Fibroblast of pulmonary artery (primary cell): ENCODE results near the gene KLK7.

ENCODE experiments used
- DNase-seq: peaks from one replicate; pipeline ENCODE4 v3.0.0-alpha.2; 2010; ENCODE audit warnings: low read depth
- H3K4me3 ChIP-seq: replicated peaks from 2 replicates; pipeline ENCODE4 v1.5.1; 2011; ENCODE audit warnings: low read depth, mild to moderate bottlenecking, control low read depth, low read length, moderate library complexity
- CTCF ChIP-seq: IDR thresholded peaks from 2 replicates; pipeline ENCODE4 v1.5.1; 2011; ENCODE audit warnings: mild to moderate bottlenecking, control low read depth, low read length, inconsistent platforms; ENCODE audit errors: missing control alignments

Gene KLK7

GRCh38 chr19:51012661-51013190 is 29.0 kb upstream of the KLK7 start:
- no peak for DNase-seq
- no peak for TF ChIP-seq CTCF

GRCh38 chr19:51010066-51010795 is 26.5 kb upstream of the KLK7 start:
- no peak for TF ChIP-seq CTCF
- no peak overlapping the region for H3K4me3 ChIP-seq
- no peak for DNase-seq

More at GRCh38 chr19:51012661-51013190, 29.0 kb upstream of the KLK7 start:
- H3K4me3 ChIP-seq, result no peak overlapping the region

GRCh38 chr19:51009061-51009891 is 25.6 kb upstream of the KLK7 start:
- no peak for DNase-seq
- TF ChIP-seq CTCF, result no peak
- no peak overlapping the region for H3K4me3 ChIP-seq

- no peak for DNase-seq
- H3K4me3 ChIP-seq, result no peak overlapping the region
- TF ChIP-seq CTCF, result no peak
These were observed 23.8 kb upstream of the KLK7 start for GRCh38 chr19:51007488-51007887.

GRCh38 chr19:51006406-51006805 is 22.7 kb upstream of the KLK7 start:
- H3K4me3 ChIP-seq, result no peak overlapping the region
- no peak for DNase-seq
- TF ChIP-seq CTCF, result no peak

- TF ChIP-seq CTCF, result no peak
- DNase-seq, result no peak
- no peak overlapping the region for H3K4me3 ChIP-seq
These were observed 21.5 kb upstream of the KLK7 start for GRCh38 chr19:51005248-51005647.
